Neural cell (in vitro differentiated cells): ENCODE results near the gene CC2D2B. TPM values are rescaled to one million over a fixed set of nuclear protein-coding genes. Genes with fewer than 3 reads are reported as not detected.

Source experiments
- polyA plus RNA-seq: library from polyadenylated mRNA; depleted of rRNA; stranded (reverse); fragments of >200 nt; gene quantifications from 2 replicates; pipeline ENCODE4 v1.2.3, GENCODE V29; 2014
- small RNA-seq, 3 experiments: library from RNA; depleted of rRNA; stranded (forward); fragments of <200 nt; gene quantifications; one replicate each; pipeline ENCODE3, GENCODE V24; 2012

Gene CC2D2B
- polyA plus RNA-seq, 1 donor from 2014 or later = 0.61 TPM

Small RNA genes within 50 kb of the gene (small RNA-seq; reads per million reads assigned to genes)
- gene MIR3157 = 0 reads per million in 3 experiments

Other genes with a start within 250 kb of the CC2D2B start
- gene TCTN3, start 214.0 kb upstream of the CC2D2B start, polyA plus RNA-seq = 16.3 and 22.2 TPM in 2 replicates
- 0.14 and 0.57 TPM in 2 replicates for gene ENTPD1, start 151.8 kb upstream of the CC2D2B start, polyA plus RNA-seq
- 38.0 and 41.0 TPM in 2 replicates for gene CCNJ, start 135.6 kb downstream of the CC2D2B start, polyA plus RNA-seq
- gene ZNF518A, start 222.3 kb downstream of the CC2D2B start, polyA plus RNA-seq = 51.0 and 56.7 TPM in 2 replicates